NCI-H82 (cell line): Measurements from ENCODE around the gene CSMD2.
A peak's percentile ranks its signal among the peaks of the same experiment; 100 is the strongest.

Source experiments
- DNase-seq: peaks from one replicate; lab custom pipeline; 2025; lab: John Stamatoyannopoulos, UW

Gene CSMD2

GRCh38 chr1:33608825-33609400 is 556.1 kb downstream of the CSMD2 start:
- DNase-seq: no peak

- DNase-seq: no peak
Observed at GRCh38 chr1:33607444-33608005, 557.5 kb downstream of the CSMD2 start.

- no peak for DNase-seq
Observed at GRCh38 chr1:33606272-33606671, 558.8 kb downstream of the CSMD2 start.

GRCh38 chr1:33602271-33602670 is 562.8 kb downstream of the CSMD2 start:
- no peak for DNase-seq

GRCh38 chr1:33601751-33602150 is 563.3 kb downstream of the CSMD2 start:
- no peak for DNase-seq

GRCh38 chr1:33599516-33600115 is 565.4 kb downstream of the CSMD2 start:
- peak; percentile 94 for DNase-seq

- DNase-seq: no peak
Observed at GRCh38 chr1:33588726-33589125, 576.3 kb downstream of the CSMD2 start.

- no peak for DNase-seq
Observed at GRCh38 chr1:33586795-33587194, 578.2 kb downstream of the CSMD2 start.

GRCh38 chr1:33586106-33586505 is 578.9 kb downstream of the CSMD2 start:
- no peak for DNase-seq

GRCh38 chr1:33583567-33583966 is 581.5 kb downstream of the CSMD2 start:
- DNase-seq: no peak

GRCh38 chr1:33578557-33579448 is 586.2 kb downstream of the CSMD2 start:
- DNase-seq: no peak

GRCh38 chr1:33577663-33578062 is 587.4 kb downstream of the CSMD2 start:
- DNase-seq: no peak

- DNase-seq: no peak
Observed at GRCh38 chr1:33576821-33577599, 588.0 kb downstream of the CSMD2 start.

GRCh38 chr1:33575324-33575879 is 589.6 kb downstream of the CSMD2 start:
- DNase-seq: peak; percentile 9

GRCh38 chr1:33573661-33574060 is 591.4 kb downstream of the CSMD2 start:
- DNase-seq: no peak

- DNase-seq: no peak
Observed at GRCh38 chr1:33572387-33572786, 592.6 kb downstream of the CSMD2 start.

- DNase-seq: no peak
Observed at GRCh38 chr1:33569331-33569730, 595.7 kb downstream of the CSMD2 start.

- no peak for DNase-seq
Observed at GRCh38 chr1:33563699-33564098, 601.3 kb downstream of the CSMD2 start.

- no peak for DNase-seq
Observed at GRCh38 chr1:33562563-33562962, 602.5 kb downstream of the CSMD2 start.

GRCh38 chr1:33561576-33561975 is 603.5 kb downstream of the CSMD2 start:
- no peak for DNase-seq

GRCh38 chr1:33560680-33561079 is 604.4 kb downstream of the CSMD2 start:
- no peak for DNase-seq

- no peak for DNase-seq
Observed at GRCh38 chr1:33548721-33549120, 616.3 kb downstream of the CSMD2 start.
